HK-2 (cell line): ENCODE data around the gene ADCK1.
"Not testable (repeated sequence)": the region's sequence is repeated elsewhere in the genome, so short reads cannot be mapped to it uniquely, and the experiment has no call there.

Experiments used
- DNase-seq: peaks from one replicate; pipeline ENCODE4 v3.0.0-alpha.2; 2018; ENCODE audit not compliant: unreplicated experiment

The ADCK1 gene

GRCh38 chr14:77799863-77800730, at the start of gene ADCK1:
Gene ADCK1 (plus strand): TSS chr14:77800109. CDS start chr14:77818979, 18,870 bp downstream.
- DNase-seq: peak; percentile 85

GRCh38 chr14:77752266-77752665, 47.6 kb upstream of the ADCK1 start:
- no peak for DNase-seq

- DNase-seq: no peak
Observed at GRCh38 chr14:77752799-77753516, 47.0 kb upstream of the ADCK1 start.

- DNase-seq: peak; percentile 85
Observed at GRCh38 chr14:77760381-77761204, 39.3 kb upstream of the ADCK1 start, which contains the start of gene SNW1. Gene SNW1 (minus strand): TSS chr14:77761156. CDS start chr14:77761127, 29 bp downstream.

GRCh38 chr14:77761205-77761931, 38.5 kb upstream of the ADCK1 start:
- DNase-seq: peak; percentile 32

- DNase-seq: no peak
Observed at GRCh38 chr14:77763316-77763715, 36.6 kb upstream of the ADCK1 start.

- DNase-seq: no peak
Observed at GRCh38 chr14:77763978-77764377, 35.9 kb upstream of the ADCK1 start.

- DNase-seq: not testable (repeated sequence)
Observed at GRCh38 chr14:77768442-77769069, 31.4 kb upstream of the ADCK1 start.

- DNase-seq: not testable (repeated sequence)
Observed at GRCh38 chr14:77773966-77774365, 25.9 kb upstream of the ADCK1 start.

- no peak for DNase-seq
Observed at GRCh38 chr14:77782202-77782601, 17.7 kb upstream of the ADCK1 start.

GRCh38 chr14:77786148-77786547, 13.8 kb upstream of the ADCK1 start:
- no peak for DNase-seq

GRCh38 chr14:77790566-77791224, 9.2 kb upstream of the ADCK1 start:
- DNase-seq: no peak

- no peak for DNase-seq
Observed at GRCh38 chr14:77791225-77791600, 8.7 kb upstream of the ADCK1 start.

- not testable (repeated sequence) for DNase-seq
Observed at GRCh38 chr14:77793255-77793654, 6.7 kb upstream of the ADCK1 start.

- DNase-seq: no peak
Observed at GRCh38 chr14:77794357-77794756, 5.6 kb upstream of the ADCK1 start.

GRCh38 chr14:77799456-77799855, 453 bp upstream of the ADCK1 start:
- DNase-seq: not testable (repeated sequence)

- DNase-seq: no peak
Observed at GRCh38 chr14:77800814-77801213, 905 bp downstream of the ADCK1 start.

- DNase-seq: peak; percentile 11
Observed at GRCh38 chr14:77804592-77804991, 4.7 kb downstream of the ADCK1 start.

GRCh38 chr14:77805706-77806105, 5.8 kb downstream of the ADCK1 start:
- DNase-seq: no peak

- DNase-seq: no peak
Observed at GRCh38 chr14:77808250-77808649, 8.3 kb downstream of the ADCK1 start.
